Endothelial cell of umbilical vein (primary cell): ENCODE measurements around the gene REC8. TPM values are rescaled to one million over a fixed set of nuclear protein-coding genes. Genes with fewer than 3 reads are reported as not detected.
A peak's percentile ranks its signal among the peaks of the same experiment; 100 is the strongest.

Experiments
- BruUV-seq: library from RNA; stranded (reverse); fragments of 400-500 nt; replicated peaks from 2 replicates; lab custom pipeline; 2021; lab: Mats Ljungman, UMichigan
- CTCF ChIA-PET: fragments of 300-600, 350-600 bp; sonication (Branson Sonifier 250); formaldehyde crosslinking; loops from one replicate; lab custom pipeline; 2021; ENCODE audit warnings: antibody characterized with exemption, inconsistent platforms; lab: Charles Lee
- POLR2A ChIA-PET: fragments of 300-600, 350-600 bp; sonication (Branson Sonifier 250); formaldehyde crosslinking; loops from one replicate; lab custom pipeline; 2021; ENCODE audit warnings: antibody characterized with exemption, inconsistent platforms; lab: Charles Lee
- DNase-seq: peaks from one replicate; pipeline ENCODE4 v3.0.0-alpha.2; 2011; ENCODE audit warnings: low read depth, low spot score
- FAIRE-seq: peaks from 2 replicates; lab custom pipeline; 2011; peaks lifted over from hg19 to GRCh38; lab: Jason Lieb, UNC
- H2AFZ ChIP-seq: 2 replicates; pipeline ENCODE4 v1.6.0; 2012; ENCODE audit warnings: low read depth, low read length, control low read depth, inconsistent platforms
- H3K27ac ChIP-seq: 2 replicates; pipeline ENCODE4 v1.5.1; 2011; ENCODE audit warnings: low read depth, mild to moderate bottlenecking, control low read depth, low read length, moderate library complexity; ENCODE audit not compliant: insufficient read depth
- H3K27me3 ChIP-seq, 2 experiments: 2 replicates each; pipeline versions ENCODE4 v1.6.0 to v1.6.1; 2011; ENCODE audit warnings: low read length in 2 of 2, mixed read lengths in 1 of 2; ENCODE audit not compliant: control insufficient read depth in 2 of 2, insufficient read depth in 2 of 2
- H3K36me3 ChIP-seq, 2 experiments: 2 replicates in 1 of 2; 3 replicates in 1 of 2; pipeline ENCODE4 v1.5.1; 2011; ENCODE audit warnings: low read length in 2 of 2, mild to moderate bottlenecking in 1 of 2, moderate library complexity in 1 of 2; ENCODE audit not compliant: control insufficient read depth in 2 of 2, insufficient read depth in 2 of 2; ENCODE audit errors: extremely low read depth in 1 of 2
- H3K4me1 ChIP-seq: 3 replicates; pipeline ENCODE4 v1.5.1; 2011; ENCODE audit warnings: mild to moderate bottlenecking, low read length; ENCODE audit not compliant: control insufficient read depth, insufficient read depth; ENCODE audit errors: extremely low read depth
- H3K4me2 ChIP-seq: 2 replicates; pipeline ENCODE4 v1.6.1; 2011; ENCODE audit warnings: low read length, control low read depth, mixed read lengths; ENCODE audit not compliant: insufficient read depth
- H3K4me3 ChIP-seq, 3 experiments: fragments of 200-600 bp in 1 of 3; sonication (generic), shearing (Covaris generic) in 1 of 3; replicated peaks in 1 of 3; 2 replicates each; pipeline ENCODE4 v1.5.1; 2011 to 2016; ENCODE audit warnings: control low read depth in 3 of 3, low read length in 3 of 3, mild to moderate bottlenecking in 2 of 3, inconsistent platforms in 1 of 3, low read depth in 1 of 3, moderate library complexity in 1 of 3; ENCODE audit not compliant: insufficient read depth in 1 of 3
- H3K79me2 ChIP-seq: 2 replicates; pipeline ENCODE4 v1.6.0; 2012; ENCODE audit warnings: low read length, inconsistent platforms; ENCODE audit not compliant: control insufficient read depth, insufficient read depth
- H3K9ac ChIP-seq: replicated peaks from 2 replicates; pipeline ENCODE3; 2011; ENCODE audit warnings: low read length, control low read depth; ENCODE audit not compliant: insufficient read depth; ENCODE audit errors: extremely low read depth
- H3K9me1 ChIP-seq: replicated peaks from 3 replicates; pipeline ENCODE4 v1.6.0; 2011; ENCODE audit warnings: mild to moderate bottlenecking, low read length; ENCODE audit not compliant: control insufficient read depth, insufficient read depth; ENCODE audit errors: extremely low read depth
- H3K9me3 ChIP-seq: replicated peaks from 2 replicates; pipeline ENCODE4 v1.5.1; 2012; ENCODE audit warnings: low read length, inconsistent platforms; ENCODE audit not compliant: control insufficient read depth, insufficient read depth
- H4K20me1 ChIP-seq: replicated peaks from 2 replicates; pipeline ENCODE3; 2011; ENCODE audit warnings: mild to moderate bottlenecking, low read length; ENCODE audit not compliant: control insufficient read depth, insufficient read depth; ENCODE audit errors: extremely low read depth
- EZH2 ChIP-seq: IDR thresholded peaks from 2 replicates; pipeline ENCODE4 v1.6.1; 2012; ENCODE audit warnings: borderline replicate concordance, low read depth, mild to moderate bottlenecking, moderate library complexity, low read length, inconsistent platforms; ENCODE audit not compliant: severe bottlenecking
- FOS ChIP-seq: IDR thresholded peaks from 2 replicates; pipeline ENCODE4 v1.6.1; 2011; ENCODE audit warnings: mild to moderate bottlenecking, low read length, moderate library complexity, borderline replicate concordance; ENCODE audit not compliant: insufficient read depth
- GATA2 ChIP-seq: IDR thresholded peaks from 2 replicates; pipeline ENCODE4 v1.7.0; 2011; ENCODE audit warnings: low read depth, mild to moderate bottlenecking, moderate library complexity, mixed read lengths, low read length; ENCODE audit not compliant: insufficient read length, insufficient read depth
- JUN ChIP-seq: IDR thresholded peaks from 2 replicates; pipeline ENCODE4 v1.6.1; 2011; ENCODE audit warnings: borderline replicate concordance, low read depth; ENCODE audit not compliant: insufficient read length, insufficient read depth
- MYC ChIP-seq: IDR thresholded peaks from one replicate; pipeline ENCODE4 v1.6.1; 2011; ENCODE audit warnings: mild to moderate bottlenecking, low read depth, low read length
- POLR2A ChIP-seq: IDR thresholded peaks from 2 replicates; pipeline ENCODE4 v1.6.1; 2012; ENCODE audit warnings: low read depth, mild to moderate bottlenecking, control low read depth, low read length
- POLR2AphosphoS5 ChIP-seq: IDR thresholded peaks from 2 replicates; pipeline ENCODE4 v1.6.1; 2012; ENCODE audit warnings: low read depth, mild to moderate bottlenecking, control low read depth, low read length, moderate library complexity; ENCODE audit not compliant: insufficient read depth
- dilution Hi-C: fragments of 300-500 bp; cut with MboI; formaldehyde crosslinking; loops from one replicate; pipeline ENCODE4 v1.15.0; 2019; ENCODE audit warnings: low sequenced_read_pairs; ENCODE audit not compliant: extremely low pct_ligation_motif_present
- intact Hi-C: fragments of 100-400 bp; cut with micrococcal nuclease; formaldehyde crosslinking; loops from one replicate; pipeline ENCODE4 v1.10.0; 2022
- polyA plus RNA-seq, 4 experiments: library from polyadenylated mRNA; depleted of rRNA in 3 of 4; stranded (reverse) in 3 of 4; unstranded in 1 of 4; fragments of >200 nt; gene quantifications; 2 replicates each; pipeline versions ENCODE4 v1.2.1 to v1.2.3, GENCODE V29; 2011 to 2012; ENCODE audit warnings: missing spikeins in 1 of 4
- total RNA-seq: library from RNA; stranded (reverse); gene quantifications from 2 replicates; pipeline ENCODE4 v1.2.3, GENCODE V29; 2021
- TF ChIP-seq, protein P1 (sequence below), 2 donors: IDR thresholded peaks; 1 replicate in 1 of 2; 2 replicates in 1 of 2; pipeline ENCODE4 v1.5.1; 2011; ENCODE audit warnings: low read length in 2 of 2, mild to moderate bottlenecking in 2 of 2, moderate library complexity in 2 of 2, control low read depth in 1 of 2, inconsistent platforms in 1 of 2, low read depth in 1 of 2; ENCODE audit not compliant: insufficient read depth in 1 of 2; ENCODE audit errors: extremely low read depth in 1 of 2
- TF ChIP-seq, protein P2 (sequence below): IDR thresholded peaks from 2 replicates; pipeline ENCODE4 v1.6.1; 2011; ENCODE audit not compliant: insufficient read depth, insufficient read length

The REC8 gene
- total and polyA plus RNA-seq, 2 donors (not counting 3 experiments of a cell fraction or from before 2014, with no cell fraction given), result 12.5 to 33.6 TPM

DNA sequence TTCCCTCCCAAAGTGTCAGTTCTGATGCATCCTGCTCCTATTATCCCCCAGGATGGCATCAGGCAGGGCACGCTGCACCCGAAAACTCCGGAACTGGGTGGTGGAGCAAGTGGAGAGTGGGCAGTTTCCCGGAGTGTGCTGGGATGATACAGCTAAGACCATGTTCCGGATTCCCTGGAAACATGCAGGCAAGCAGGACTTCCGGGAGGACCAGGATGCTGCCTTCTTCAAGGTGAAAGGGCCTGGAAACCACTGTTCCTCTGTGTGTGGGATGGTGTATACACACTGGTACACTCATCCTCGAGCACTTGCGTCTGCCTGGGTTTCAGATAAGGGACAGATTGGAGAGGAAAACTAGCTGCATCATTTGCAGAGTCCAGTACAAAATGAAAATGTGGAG is 9.8 kb upstream of the REC8 start:
- Histone ChIP-seq H3K9me1 (no peaks in the 10 kb centered on the region), H2AFZ (no peak overlapping the region), H3K36me3 (peaks cover 26 to 57% of the 10 kb centered on the region in 2 experiments), H3K4me3 (peak overlapping the region in 2 of 3 experiments; percentile 37 to 79), H3K27ac (peak overlapping the region; percentile 78), H3K27me3 (no peaks in the 10 kb centered on the region), H3K4me2 (peak overlapping the region; percentile 91), H4K20me1 (no peaks in the 10 kb centered on the region), H3K9me3 (no peaks in the 10 kb centered on the region), H3K4me1 (peaks cover 16% of the 10 kb centered on the region), H3K79me2 (peaks cover 9% of the 10 kb centered on the region), H3K9ac (peak overlapping the region; percentile 78)
- CTCF ChIA-PET, result interaction anchor here (1.0 to 3.4 kb wide), 11 partner anchors 13 to 188 kb away, joined by 3 to 63 read pairs (median 8); partner anchors contain the start of genes CIDEB, LTB4R2, PSME1 and PSME2
- dilution Hi-C loops, result no loop called here
- BruUV-seq, result no TSS peak
- intact Hi-C loops, result no loop called here
- TF ChIP-seq POLR2AphosphoS5 (peak; percentile 15), GATA2 (no peak)
- FAIRE-seq, result no peak
- no peak for DNase-seq
- POLR2A ChIA-PET, result interaction anchor here (1.6 kb wide), 1 partner anchor 16 kb away, joined by 6 read pairs; no protein-coding TSS in a partner anchor

DNA sequence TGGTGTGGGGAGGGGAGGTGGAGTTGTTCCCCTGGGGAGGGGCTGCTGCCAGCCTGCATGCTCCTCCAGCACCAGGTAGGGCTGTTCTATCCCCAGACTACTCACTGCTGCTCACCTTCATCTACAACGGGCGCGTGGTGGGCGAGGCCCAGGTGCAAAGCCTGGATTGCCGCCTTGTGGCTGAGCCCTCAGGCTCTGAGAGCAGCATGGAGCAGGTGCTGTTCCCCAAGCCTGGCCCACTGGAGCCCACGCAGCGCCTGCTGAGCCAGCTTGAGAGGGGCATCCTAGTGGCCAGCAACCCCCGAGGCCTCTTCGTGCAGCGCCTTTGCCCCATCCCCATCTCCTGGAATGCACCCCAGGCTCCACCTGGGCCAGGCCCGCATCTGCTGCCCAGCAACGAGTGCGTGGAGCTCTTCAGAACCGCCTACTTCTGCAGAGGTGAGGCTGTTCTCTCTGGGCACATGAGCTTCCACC is 7.3 kb upstream of the REC8 start:
- intact Hi-C loops, result no loop called here
- no peak overlapping the region for H3K4me3 ChIP-seq

More for the DNA sequence above, 7.3 kb upstream of the REC8 start:
- Histone ChIP-seq H3K9me1 (no peaks in the 10 kb centered on the region), H4K20me1 (no peaks in the 10 kb centered on the region), H3K27ac (no peak overlapping the region), H2AFZ (no peak overlapping the region), H3K9ac (no peak overlapping the region), H3K4me1 (peaks cover 16% of the 10 kb centered on the region), H3K36me3 (peaks cover 25 to 46% of the 10 kb centered on the region in 2 experiments), H3K9me3 (no peaks in the 10 kb centered on the region), H3K4me2 (no peak overlapping the region), H3K27me3 (no peaks in the 10 kb centered on the region), H3K79me2 (peaks cover 9% of the 10 kb centered on the region)
- CTCF ChIA-PET, result no interaction called here
- no peak for DNase-seq
- BruUV-seq, result no TSS peak
- TF ChIP-seq MYC (no peak), GATA2 (no peak), FOS (no peak), POLR2AphosphoS5 (no peak), POLR2A (no peak), EZH2 (no peak), JUN (no peak)
- TF ChIP-seq, protein P1, sequence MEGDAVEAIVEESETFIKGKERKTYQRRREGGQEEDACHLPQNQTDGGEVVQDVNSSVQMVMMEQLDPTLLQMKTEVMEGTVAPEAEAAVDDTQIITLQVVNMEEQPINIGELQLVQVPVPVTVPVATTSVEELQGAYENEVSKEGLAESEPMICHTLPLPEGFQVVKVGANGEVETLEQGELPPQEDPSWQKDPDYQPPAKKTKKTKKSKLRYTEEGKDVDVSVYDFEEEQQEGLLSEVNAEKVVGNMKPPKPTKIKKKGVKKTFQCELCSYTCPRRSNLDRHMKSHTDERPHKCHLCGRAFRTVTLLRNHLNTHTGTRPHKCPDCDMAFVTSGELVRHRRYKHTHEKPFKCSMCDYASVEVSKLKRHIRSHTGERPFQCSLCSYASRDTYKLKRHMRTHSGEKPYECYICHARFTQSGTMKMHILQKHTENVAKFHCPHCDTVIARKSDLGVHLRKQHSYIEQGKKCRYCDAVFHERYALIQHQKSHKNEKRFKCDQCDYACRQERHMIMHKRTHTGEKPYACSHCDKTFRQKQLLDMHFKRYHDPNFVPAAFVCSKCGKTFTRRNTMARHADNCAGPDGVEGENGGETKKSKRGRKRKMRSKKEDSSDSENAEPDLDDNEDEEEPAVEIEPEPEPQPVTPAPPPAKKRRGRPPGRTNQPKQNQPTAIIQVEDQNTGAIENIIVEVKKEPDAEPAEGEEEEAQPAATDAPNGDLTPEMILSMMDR (IDR thresholded peaks at IDR 0.05; ENCODE audit: extremely low read depth in 1 of 2, insufficient read depth in 1 of 2, low read depth in 1 of 2, low read length in 2 of 2), result no peak
- TF ChIP-seq, protein P2, sequence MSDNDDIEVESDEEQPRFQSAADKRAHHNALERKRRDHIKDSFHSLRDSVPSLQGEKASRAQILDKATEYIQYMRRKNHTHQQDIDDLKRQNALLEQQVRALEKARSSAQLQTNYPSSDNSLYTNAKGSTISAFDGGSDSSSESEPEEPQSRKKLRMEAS, result no peak
- dilution Hi-C loops, result no loop called here
- POLR2A ChIA-PET, result interaction anchor here (1.2 kb wide), 1 partner anchor 22 kb away, joined by 3 read pairs; no protein-coding TSS in a partner anchor
- FAIRE-seq, result no peak
